HG03097 (cell line): ENCODE data around the gene GAL3ST1.
"Not testable (repeated sequence)": the region's sequence is repeated elsewhere in the genome, so short reads cannot be mapped to it uniquely, and the experiment has no call there.

Source experiments
- ATAC-seq: cut with Tn5 transposase; IDR thresholded peaks from one replicate; pipeline ENCODE4 v1.9.1; 2021; ENCODE audit not compliant: unreplicated experiment, low FRiP score

Gene GAL3ST1

DNA sequence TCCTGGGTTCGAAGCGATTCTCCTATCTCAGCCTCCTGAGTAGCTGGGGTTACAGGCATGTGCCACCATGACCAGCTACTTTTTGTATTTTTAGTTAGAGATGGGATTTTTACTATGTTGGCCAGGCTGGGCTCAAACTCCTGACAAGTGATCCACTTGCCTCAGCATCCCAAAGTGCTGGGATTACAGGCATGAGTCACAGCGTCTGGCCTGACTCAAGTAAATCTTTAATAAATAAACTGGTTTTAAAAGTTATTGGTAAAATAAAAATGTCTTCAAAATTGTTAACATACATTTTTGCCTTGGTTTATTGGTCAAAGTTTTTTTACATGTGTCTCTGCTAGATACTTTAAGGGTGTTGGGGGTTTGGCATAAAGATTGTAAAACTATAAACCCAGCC lies 24.5 kb upstream of the GAL3ST1 start:
- ATAC-seq = no peak

DNA sequence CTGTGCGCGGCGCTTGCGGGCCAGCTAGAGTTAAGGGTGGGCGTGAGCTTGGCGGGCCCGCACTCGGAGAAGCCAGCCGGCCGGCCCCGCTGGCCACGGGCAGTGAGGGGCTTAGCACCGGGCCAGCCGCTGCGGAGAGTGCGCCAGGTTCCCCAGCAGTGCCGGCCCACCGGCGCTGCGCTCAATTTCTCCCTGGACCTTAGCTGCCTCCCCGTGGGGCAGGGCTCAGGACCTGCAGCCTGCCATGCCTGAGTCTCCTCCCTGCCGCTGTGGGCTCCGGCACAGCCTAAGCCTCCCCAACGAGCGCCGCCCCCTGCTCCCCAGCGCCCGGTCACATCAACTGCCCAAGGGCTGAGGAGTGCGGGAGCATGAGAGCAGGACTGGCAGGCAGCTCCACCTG lies 22.4 kb upstream of the GAL3ST1 start:
- ATAC-seq = no peak

DNA sequence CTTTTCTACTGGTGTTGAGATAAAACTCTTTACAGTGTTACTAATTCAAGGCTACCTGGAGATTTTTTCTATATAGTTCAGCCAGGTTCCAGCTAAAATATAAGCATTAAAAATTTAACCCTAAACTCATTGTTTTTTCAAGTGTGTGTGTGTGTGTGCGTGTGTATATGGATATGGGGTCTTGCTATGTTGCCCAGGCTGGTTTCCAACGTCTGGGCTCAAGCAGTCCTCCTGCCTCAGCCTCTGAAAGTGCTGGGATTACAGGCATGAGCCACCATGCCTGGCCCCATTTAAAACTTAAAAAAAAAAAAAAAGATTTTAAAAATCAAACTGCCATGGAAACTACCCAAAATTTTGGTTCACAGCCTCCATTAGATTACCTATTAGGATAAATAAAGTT lies 21.7 kb upstream of the GAL3ST1 start:
- ATAC-seq = no peak

DNA sequence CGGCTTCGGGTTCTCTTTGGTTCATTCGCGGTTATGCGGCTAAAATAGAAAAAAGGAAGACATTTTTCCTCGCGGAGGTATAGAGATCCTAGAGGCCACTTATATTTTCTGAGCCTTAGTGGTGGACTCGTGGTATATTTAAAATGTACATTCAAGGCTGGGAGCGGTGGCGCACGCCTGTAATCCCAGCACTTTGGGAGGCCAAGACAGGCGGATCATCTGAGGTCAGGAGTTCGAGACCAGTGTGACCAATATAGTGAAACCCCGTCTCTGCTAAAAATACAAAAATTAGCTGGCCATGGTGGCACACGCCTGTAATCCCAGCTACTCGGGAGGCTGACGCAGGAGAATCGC lies 17.9 kb upstream of the GAL3ST1 start:
- not testable (repeated sequence) for ATAC-seq

DNA sequence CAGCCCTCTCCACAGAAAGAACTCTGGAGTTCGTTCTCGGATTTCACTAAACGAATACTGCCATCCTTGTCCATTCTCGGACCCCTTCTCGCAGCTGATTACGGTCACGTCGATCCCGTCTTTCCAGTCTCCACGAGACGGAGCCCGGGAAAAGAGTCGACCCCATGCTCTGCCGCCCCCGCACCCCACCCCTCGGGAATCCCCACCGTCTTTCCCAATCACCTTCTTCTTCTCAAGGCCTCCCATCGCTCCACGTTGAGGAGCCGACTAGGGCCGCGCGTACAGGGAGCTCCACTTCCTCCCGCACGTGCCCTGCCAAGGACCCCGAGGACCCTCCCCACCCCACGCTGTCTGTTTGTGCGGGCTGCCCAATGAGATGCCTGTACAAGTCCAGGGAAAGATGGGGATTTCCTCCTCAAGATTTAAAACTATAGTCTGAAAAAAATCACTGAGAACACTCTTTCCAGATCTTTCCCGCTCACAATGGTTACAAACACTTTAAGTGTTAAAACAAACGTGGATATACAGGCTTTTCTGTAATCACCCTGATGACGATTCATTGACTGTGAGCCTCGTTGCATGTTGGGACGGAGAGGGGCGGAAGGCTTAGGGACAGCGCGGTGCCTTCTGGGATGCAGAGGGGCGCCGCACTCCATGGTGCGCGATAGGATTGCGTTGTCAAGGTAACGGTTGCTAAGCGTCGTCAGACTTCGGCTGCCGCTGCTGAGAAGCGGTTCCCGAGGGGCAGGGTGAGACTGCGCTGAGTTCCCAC lies 17.3 kb upstream of the GAL3ST1 start, which contains the start of gene PES1:
Gene PES1, minus strand, starts transcription at position 323 of the 772 bp plus-strand sequence. Its CDS starts 77 bp downstream, at position 246.
- ATAC-seq = peak; percentile 91

DNA sequence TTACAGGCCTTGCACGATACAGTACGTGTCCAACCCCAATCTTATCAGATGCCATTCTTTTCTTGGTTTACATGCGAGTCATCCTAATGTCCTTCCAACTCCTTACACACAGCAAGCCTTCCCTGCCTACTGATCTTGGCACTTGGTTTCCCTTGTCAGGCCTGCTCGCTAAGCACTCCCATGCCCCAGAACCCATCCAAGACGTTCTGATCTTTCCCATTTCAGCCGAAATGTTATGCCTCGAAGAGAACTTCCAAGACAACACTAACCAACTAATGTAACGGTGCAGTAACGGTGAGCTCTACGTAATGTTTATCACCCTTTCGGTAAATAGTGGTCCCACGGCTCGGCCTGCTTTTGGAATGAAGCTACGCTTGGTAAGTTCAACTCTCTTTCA lies 16.7 kb upstream of the GAL3ST1 start:
- no peak for ATAC-seq

DNA sequence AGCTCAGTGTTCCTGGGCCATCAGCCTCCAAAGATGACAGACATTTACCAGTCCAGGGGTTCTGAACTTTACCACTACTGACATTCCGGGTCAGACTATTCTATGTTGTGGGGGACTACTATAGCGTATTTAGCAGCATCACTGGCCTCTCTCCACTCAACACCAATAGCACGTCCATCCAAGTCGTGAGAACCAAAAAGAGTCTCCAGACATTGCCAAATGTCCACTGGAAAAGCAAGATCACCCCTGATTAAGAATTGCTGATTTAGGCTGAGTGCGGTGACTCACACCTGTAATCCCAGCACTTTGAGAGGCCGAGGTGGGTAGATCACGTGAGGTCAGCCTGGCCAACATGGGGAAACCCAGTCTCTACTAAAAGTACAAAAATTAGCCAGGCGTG lies 11.9 kb upstream of the GAL3ST1 start:
- ATAC-seq = no peak

DNA sequence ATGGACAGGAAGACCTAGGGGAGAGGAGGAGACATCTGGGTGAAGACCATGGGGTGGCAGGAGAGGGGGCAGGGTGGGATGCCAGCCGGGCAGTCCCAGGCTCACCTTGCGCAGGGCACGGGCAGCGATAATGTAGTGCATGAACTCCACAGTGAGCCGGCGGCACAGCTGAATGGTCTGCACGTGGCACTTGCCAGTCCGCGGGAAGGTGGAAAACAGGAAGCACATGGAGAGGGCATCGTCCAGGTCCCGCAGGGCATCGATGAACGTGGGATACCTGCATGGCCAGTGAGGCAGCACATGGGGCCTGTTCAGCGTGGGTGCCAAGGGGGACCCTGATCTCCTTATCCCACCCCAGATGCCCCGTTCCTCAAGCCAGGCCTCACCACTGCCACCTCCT lies 10.0 kb upstream of the GAL3ST1 start:
- ATAC-seq = no peak

DNA sequence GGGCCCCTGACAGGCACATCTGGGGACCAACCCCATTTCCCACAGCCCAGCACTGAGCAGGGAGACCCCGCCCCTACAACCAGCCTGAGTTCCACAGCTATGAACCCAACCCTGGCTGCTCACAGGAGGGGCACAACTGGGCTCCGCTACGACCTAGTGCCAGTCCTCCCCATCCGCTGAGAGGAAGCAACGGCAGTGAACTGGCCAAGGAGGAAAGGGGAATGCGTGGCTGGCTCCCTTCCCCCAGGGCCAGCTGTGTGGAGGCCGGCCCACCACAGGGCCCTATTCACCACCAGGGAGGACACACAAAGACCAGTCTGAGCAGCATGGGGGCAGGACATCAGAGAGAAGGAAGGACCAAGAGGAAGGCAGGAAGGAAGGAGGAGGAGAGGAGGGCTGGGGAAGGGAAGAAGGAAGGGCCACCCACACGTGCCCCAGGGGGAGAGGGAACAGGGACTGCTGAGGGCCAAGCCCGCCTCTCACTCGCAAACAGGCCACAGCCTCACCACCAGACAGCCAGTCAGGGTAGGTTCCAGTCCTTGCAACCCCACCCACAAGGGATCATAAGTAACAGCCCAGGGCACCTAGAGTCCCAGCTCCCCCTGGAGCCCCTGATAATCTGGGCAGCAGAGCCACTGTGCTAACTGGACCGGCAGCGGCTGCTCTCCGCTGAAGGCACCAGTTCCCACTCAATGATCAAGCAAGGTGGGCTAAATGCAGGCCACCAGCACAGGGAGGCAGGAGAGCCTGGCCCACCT lies 8.5 kb upstream of the GAL3ST1 start:
- no peak for ATAC-seq

DNA sequence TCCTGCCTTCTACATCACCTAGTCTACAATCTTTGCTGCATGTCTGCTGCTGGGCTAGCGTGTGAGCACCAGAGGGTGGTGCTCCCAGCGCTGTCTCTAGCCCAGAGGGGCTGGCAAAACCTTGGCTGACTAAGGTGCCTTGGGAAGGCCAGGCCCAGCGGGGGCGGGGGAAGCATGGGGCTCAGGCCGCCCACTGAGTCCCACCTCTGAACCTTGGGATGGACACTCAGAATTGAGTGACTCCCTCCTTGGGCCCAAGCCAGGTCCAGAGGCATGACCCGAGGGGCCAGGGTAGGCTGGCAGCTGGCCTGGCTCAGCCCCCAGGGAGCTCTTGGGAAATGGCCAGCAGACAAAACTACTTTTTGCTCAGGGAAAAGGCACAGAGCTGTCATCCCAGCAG lies 7.6 kb upstream of the GAL3ST1 start:
- ATAC-seq = no peak

DNA sequence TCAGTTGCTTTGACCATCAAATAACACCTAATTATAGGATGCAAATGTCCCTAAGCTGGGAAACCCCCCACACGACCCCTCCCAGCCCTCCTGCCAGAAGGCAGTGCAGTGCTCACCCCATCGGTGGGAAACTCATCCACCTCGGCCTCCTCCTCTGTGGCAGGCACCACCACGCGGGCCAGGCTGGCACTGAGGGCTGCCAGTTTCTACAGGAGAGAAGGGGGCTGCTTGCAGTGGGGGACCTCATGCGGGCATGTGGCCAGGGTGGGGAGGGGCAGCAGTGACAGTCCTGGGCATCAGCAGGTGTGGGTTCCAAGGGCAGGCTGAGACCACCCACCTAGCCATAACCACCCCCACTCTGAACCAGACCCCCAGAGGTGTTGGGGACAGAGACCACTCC lies 6.4 kb upstream of the GAL3ST1 start:
- ATAC-seq = no peak

DNA sequence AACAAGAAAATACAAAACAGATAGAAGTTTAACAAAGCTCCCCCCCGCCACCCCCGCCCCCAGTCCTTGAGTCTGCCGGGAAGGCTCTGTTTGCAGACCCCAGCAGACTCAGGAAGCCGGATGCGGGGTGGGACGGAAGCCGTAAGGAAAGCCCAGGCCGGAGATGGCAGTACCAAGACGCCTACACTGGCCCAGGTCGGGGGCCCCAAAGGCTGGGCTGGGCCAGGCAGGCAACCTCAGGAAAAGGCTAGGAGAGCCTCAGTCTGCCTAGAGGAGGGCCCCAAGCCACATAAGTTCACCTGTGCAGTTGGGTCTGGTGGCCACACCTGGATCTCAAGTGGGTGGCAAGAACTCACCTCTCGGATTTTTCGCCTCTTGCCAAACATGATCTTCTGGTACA lies 4.0 kb upstream of the GAL3ST1 start:
- ATAC-seq = no peak

DNA sequence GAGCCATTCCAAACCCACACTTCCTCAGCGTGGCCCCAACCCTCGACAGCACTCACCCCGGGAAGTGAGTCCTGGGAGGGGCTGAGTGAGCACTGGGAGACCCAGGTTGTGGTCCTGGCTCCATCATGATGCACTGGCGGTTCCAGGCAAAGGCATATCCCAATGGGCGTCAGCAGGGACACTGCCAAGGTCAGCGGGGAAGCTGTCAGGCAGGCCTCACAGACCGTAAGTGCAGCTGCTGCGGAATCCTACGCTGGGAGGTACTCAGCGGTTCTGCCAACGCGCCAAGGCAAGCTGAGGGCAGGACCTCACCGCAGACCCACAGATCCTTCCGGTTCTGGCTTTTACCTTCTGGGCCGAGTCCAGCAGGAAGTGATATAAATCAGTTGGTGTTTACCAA lies 1.4 kb upstream of the GAL3ST1 start:
- ATAC-seq = no peak

DNA sequence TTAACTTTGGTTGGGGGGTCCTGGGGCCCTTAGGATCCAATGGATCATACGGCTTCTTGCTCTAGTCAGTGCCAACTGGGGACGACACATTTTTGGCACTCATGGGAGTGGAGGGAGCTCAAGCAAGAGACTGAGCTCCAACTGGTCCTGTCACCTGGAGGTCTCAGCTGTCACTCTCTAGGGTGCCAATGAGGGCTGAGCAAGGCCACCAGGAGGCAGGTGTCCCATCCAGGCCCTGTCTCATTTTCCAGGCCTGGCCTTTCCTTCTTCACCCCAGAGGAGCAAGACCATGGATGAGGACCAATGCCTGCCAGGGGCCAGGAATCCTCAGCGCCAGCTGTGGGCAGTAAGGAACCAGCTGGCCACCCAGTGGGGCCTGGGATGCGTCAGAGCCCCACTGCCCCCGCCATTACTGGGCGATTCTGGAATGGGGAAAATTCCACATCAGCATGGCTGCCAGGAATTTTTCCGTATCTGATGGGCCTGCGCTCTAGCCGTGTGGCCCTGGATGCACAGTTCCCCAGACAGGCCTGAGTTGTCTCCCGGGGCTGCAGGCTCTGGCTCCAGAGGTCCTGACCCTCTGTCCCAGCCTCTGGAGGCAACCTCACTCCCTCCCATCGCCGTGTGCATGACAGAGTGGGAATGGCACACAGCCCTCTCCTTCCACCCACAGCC lies 669 bp upstream of the GAL3ST1 start:
- no peak for ATAC-seq

DNA sequence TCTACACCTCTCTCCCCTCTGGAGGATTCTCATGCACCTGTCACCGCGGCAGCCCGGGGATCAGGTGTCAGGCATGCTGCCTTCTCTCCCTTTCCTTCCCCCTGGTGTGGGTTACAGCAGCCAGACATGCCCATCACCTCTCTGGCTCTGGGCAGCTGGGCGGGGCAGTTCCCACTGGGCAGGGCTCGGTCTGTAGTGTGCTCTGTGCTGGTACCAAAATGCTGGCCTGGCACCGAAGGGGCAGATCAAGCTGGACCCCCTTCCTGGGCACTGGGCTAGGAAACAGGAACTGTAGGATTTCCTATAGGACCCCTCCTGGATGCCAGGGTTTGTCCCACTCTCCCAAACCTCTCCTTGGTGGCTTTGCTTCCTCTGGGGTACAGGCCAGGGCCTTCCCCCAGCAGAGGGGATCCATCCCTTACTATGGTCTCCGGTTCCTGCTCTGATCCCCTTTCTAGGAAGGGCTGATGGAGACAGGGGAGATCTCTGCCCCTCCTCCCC lies 821 bp downstream of the GAL3ST1 start:
- no peak for ATAC-seq

DNA sequence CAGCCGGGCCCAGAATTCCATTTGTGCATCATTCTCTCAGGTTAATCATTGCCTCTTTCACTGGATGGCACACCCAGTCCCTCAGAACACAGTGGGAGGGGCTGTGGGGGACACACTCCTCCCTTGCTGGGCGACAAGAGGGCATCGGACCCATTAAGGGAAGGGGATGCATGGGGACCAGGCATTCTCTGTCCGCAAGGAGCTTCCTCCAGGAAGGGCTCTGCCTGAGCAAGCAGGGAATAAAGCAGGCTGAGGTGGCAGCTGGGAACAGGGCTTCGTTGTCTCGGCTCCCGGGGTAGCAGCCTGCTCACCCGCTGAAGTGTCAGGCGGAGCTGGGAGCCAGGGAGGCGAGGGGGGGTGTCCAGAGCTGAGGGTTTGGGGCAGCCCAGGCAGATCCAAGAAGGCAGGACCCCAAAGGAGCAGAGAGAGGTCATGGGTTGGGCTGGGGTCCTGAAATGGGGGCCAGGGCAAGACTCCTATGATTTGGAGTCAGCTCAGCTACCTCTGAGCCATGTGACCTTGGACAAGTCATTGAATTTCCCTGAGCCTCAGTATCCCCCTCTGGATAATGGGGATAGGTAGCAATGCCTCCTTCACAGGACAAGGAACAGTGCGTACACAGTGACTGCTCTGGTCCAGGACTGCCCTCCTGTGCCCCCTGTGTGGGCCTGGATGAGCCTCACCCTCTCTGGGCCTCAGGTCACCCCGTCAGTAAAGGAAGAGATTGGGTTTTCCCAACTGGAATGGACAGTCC lies 1.4 kb downstream of the GAL3ST1 start:
- ATAC-seq = no peak

DNA sequence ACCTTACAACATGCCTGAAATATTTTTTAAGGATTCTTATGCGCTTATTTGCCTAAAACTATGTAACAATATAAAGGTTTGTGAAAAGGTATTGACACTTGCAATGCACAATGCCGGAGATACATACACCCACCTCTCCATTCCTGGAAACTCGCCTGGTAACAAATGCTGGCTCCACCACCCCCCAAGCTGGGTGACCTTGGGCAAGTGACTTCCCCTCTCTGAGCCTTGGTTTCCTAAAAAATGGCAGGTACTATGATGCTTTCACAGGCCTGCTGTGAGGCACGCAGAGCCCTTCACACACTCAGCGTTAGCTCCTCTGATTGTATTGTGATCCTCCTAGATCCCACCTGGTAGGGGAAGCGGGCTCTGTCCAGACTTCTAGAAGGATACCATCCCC lies 2.3 kb downstream of the GAL3ST1 start:
- no peak for ATAC-seq

DNA sequence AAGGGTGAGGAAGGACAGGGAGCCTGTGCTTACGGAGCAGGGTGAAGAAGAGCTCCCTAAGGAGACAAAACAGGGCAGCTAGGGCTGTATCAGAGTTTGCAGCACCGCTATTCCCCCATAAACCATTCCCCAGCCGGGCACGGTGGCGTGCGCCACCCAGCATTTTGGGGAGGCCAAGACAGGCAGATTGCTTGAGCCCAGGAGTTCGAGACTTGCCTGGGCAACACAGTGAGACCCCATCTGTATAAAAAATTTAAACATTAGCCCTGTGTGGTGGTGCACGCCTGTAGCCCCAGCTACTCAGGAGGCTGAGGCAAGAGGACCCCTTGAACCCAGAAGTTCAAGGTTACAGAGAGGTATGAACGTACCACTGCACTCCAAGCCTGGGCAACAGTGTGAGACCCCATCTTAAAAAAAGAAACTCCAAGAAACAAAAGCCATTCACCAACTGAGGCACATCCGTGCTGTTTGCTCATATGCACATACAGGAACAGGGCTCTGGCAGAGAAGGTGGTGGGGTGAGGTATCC lies 4.7 kb downstream of the GAL3ST1 start:
- no peak for ATAC-seq

DNA sequence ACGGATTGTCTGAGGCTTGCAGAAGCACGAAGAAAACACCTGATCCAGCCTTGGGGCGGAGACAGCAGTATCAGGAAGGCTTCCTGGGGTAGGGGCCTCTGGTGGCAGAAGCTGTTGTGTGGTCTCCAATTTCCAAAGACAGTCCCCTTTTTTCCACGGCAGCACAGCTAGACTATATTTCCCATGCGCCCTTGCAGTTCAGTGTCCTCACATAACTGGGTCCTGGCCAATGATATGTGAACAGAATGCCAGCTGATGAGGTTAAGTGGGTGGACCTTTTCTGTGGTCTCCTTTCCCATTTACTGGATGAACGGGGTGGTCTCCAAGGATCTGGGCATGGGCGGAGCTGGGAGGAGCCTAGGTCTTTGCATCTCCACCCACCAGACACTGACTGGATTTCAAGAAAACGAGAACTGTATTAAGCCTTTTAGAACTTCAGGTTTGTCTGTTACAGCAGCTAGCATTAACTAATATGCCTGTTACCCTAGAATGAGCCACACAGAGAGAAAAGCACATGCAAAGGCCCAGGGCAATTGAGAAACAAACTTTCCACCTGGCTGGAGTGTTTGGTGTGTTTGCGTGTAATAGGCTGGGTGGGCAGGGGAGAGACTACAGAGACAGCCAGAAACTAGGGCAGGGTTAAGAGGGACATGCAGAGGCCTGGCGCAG lies 6.2 kb downstream of the GAL3ST1 start:
- ATAC-seq = no peak

DNA sequence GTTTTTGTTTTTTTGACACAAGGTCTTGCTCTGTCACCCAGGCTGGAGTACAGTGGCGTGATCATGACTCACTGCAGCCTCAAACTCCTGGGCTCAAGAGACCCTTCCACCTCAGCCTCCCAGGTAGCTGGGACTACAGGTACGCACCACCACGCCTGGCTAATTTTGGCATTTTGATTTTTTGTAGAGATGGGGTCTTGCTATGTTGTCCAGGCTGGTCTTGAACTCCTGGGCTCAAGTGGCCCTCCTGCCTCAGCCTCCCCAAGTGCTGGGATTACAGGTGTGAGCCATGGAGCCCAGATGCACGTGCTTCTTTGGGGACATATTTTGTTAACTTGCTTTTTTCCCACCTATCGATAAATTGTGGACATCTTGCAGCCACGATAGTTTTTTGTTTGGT lies 7.2 kb downstream of the GAL3ST1 start:
- ATAC-seq = not testable (repeated sequence)
